ENCODE measurements around the gene PALLD. TPM values are rescaled to one million over a fixed set of nuclear protein-coding genes. Genes with fewer than 3 reads are reported as not detected.
A peak's percentile ranks its signal among the peaks of the same experiment; 100 is the strongest.

The PALLD gene
- total RNA-seq, 1 experiment from 2014 or later: 166 TPM

DNA sequence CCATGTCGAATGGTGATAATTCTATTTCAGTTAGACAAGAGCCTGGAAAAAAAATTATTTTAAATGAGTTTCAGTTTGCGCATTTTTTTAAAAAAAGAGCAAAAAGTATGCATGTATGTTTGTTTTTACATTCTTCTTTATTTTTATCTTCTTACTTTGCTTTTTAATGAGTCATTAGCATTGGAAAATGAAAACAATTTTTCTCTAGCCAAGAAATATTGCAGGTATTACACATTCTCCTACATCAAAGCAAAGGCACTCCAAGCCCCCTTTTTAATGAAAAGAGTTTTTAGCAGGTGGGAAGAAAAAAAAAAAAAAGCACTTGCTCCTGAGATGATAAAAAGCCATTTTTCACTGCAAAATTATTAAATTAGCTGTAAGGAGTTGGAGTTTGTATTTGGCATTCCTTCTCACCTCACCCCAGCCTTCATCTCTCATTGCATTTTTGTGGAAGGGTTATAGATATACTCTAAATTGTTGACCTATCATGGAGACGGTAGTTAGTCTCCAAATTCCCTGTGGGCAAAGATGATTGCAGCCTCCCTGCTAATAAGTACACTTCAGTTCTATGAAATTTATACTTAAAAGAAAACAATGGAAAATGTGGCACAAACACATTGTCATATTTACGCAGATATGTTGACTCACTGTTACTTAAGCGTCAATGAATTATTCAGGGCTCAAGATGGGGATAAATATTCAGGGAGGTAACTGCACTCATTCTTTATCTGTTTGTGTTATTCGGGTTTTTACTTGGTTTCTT, 43.8 kb downstream of the PALLD start:
- DNase-seq (ENCODE audit: low read depth, low spot score): peak; percentile 36
- TF ChIP-seq ZFX (IDR thresholded peaks at IDR 0.05) (no peak), EGR1 (IDR thresholded peaks at IDR 0.05; ENCODE audit: low read depth) (no peak), RAD21 (IDR thresholded peaks at IDR 0.05; ENCODE audit: low read depth) (no peak), CBX3 (IDR thresholded peaks at IDR 0.05; ENCODE audit: low read depth) (no peak), SIN3A (IDR thresholded peaks at IDR 0.05; ENCODE audit: low read depth) (no peak)
- TF ChIP-seq, protein P1, sequence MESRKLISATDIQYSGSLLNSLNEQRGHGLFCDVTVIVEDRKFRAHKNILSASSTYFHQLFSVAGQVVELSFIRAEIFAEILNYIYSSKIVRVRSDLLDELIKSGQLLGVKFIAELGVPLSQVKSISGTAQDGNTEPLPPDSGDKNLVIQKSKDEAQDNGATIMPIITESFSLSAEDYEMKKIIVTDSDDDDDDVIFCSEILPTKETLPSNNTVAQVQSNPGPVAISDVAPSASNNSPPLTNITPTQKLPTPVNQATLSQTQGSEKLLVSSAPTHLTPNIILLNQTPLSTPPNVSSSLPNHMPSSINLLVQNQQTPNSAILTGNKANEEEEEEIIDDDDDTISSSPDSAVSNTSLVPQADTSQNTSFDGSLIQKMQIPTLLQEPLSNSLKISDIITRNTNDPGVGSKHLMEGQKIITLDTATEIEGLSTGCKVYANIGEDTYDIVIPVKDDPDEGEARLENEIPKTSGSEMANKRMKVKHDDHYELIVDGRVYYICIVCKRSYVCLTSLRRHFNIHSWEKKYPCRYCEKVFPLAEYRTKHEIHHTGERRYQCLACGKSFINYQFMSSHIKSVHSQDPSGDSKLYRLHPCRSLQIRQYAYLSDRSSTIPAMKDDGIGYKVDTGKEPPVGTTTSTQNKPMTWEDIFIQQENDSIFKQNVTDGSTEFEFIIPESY (IDR thresholded peaks at IDR 0.05; ENCODE audit: extremely low read depth, insufficient replicate concordance, low read length): no peak
- TF ChIP-seq, protein P2, sequence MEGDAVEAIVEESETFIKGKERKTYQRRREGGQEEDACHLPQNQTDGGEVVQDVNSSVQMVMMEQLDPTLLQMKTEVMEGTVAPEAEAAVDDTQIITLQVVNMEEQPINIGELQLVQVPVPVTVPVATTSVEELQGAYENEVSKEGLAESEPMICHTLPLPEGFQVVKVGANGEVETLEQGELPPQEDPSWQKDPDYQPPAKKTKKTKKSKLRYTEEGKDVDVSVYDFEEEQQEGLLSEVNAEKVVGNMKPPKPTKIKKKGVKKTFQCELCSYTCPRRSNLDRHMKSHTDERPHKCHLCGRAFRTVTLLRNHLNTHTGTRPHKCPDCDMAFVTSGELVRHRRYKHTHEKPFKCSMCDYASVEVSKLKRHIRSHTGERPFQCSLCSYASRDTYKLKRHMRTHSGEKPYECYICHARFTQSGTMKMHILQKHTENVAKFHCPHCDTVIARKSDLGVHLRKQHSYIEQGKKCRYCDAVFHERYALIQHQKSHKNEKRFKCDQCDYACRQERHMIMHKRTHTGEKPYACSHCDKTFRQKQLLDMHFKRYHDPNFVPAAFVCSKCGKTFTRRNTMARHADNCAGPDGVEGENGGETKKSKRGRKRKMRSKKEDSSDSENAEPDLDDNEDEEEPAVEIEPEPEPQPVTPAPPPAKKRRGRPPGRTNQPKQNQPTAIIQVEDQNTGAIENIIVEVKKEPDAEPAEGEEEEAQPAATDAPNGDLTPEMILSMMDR (IDR thresholded peaks at IDR 0.05 in 2 of 3, conservative IDR thresholded peaks at IDR 0.05 in 1 of 3; ENCODE audit: borderline replicate concordance in 1 of 3, insufficient read depth in 1 of 3, low read depth in 2 of 3, low read length in 2 of 3): no peak
- TSS peak; percentile 40 for BruUV-seq (replicated peaks)

More for the DNA sequence above, 43.8 kb downstream of the PALLD start:
- Histone ChIP-seq H3K9ac (ENCODE audit: low read length) (peak overlapping the region; percentile 61), H2AFZ (ENCODE audit: low read depth, low read length, poor library complexity, severe bottlenecking) (no peak overlapping the region), H3K9me3 (ENCODE audit: control insufficient read depth in 1 of 2, insufficient read depth in 1 of 2, low read depth in 1 of 2, low read length in 2 of 2) (no peaks in the 10 kb centered on the region), H3K4me1 (ENCODE audit: control insufficient read depth in 1 of 2, insufficient read depth in 2 of 2, low read length in 2 of 2) (peaks cover 55 to 99% of the 10 kb centered on the region in 2 experiments), H3K79me2 (ENCODE audit: insufficient read depth, low read length) (peaks cover 22% of the 10 kb centered on the region), H3K9me2 (ENCODE audit: insufficient read depth) (no peaks in the 10 kb centered on the region), H3K36me3 (ENCODE audit: control insufficient read depth in 1 of 2, insufficient read depth in 2 of 2, low read length in 2 of 2) (no peaks in the 10 kb centered on the region), H3K4me2 (ENCODE audit: low read length) (peak overlapping the region; percentile 71), H4K20me1 (ENCODE audit: insufficient read depth) (no peaks in the 10 kb centered on the region), H3K27ac (ENCODE audit: low read depth, low read length) (peak overlapping the region; percentile 89), H3K27me3 (ENCODE audit: insufficient read depth, low read length) (no peaks in the 10 kb centered on the region), H3K4me3 (replicated peaks in 1 of 2; ENCODE audit: low read depth in 1 of 2, low read length in 2 of 2) (peak overlapping the region in 1 of 2 experiments; percentile 40; a peak in 2 of 4 replicates)
- CTCF ChIA-PET: interaction anchor here (1.1 kb wide), 1 partner anchor 381 kb away, joined by 3 read pairs; no protein-coding TSS in a partner anchor
- intact Hi-C loops (cut with micrococcal nuclease): loop anchor here (2.0 to 5.0 kb wide), 2 partner anchors 54 to 458 kb away; no protein-coding TSS in a partner anchor
- ATAC-seq: no peak
- POLR2A ChIA-PET: interaction anchor here (0.6 to 2.4 kb wide), 5 partner anchors 9 to 527 kb away, joined by 3 to 8 read pairs (median 4); no protein-coding TSS in a partner anchor
- RAD21 ChIA-PET (ENCODE audit: low non-redundant PET in 1 of 2, low total read pairs in 2 of 2, uncharacterized antibody in 2 of 2, unreplicated experiment in 2 of 2): no interaction called here
